Testis (tissue), 3 donors: ENCODE data around the gene NDUFV3. TPM values are rescaled to one million over a fixed set of nuclear protein-coding genes. Genes with fewer than 3 reads are reported as not detected.
"Not testable (repeated sequence)": the region's sequence is repeated elsewhere in the genome, so short reads cannot be mapped to it uniquely, and the experiment has no call there.

Source experiments
- DNase-seq: peaks from one replicate; pipeline ENCODE4 v3.0.0-alpha.2; 2019
- H3K27ac ChIP-seq, 2 donors: fragments of 200-600 bp; sonication (generic); one replicate each; pipeline ENCODE4 v1.5.1; 2019
- H3K27me3 ChIP-seq: fragments of 200-600 bp; sonication (generic); one replicate; pipeline ENCODE4 v1.5.1; 2019
- H3K36me3 ChIP-seq: fragments of 200-600 bp; sonication (generic); one replicate; pipeline ENCODE4 v1.5.1; 2017; ENCODE audit warnings: low read depth; ENCODE audit errors: missing control alignments
- H3K4me1 ChIP-seq: fragments of 200-600 bp; sonication (generic); one replicate; pipeline ENCODE4 v1.5.1; 2019
- H3K4me3 ChIP-seq, 2 donors: fragments of 200-600 bp; sonication (generic); one replicate each; pipeline ENCODE4 v1.5.1; 2017 to 2019
- H3K9me3 ChIP-seq: fragments of 200-600 bp; sonication (generic); one replicate; pipeline ENCODE4 v1.5.1; 2017
- CTCF ChIP-seq, 3 experiments: fragments of 450-650 bp in 2 of 3; fragments of 200-600 bp in 1 of 3; sonication (generic) in 1 of 3; IDR thresholded peaks; one replicate each; pipeline ENCODE4 v1.5.1; 2016 to 2019; ENCODE audit warnings: antibody characterized with exemption in 3 of 3, mild to moderate bottlenecking in 2 of 3, moderate library complexity in 1 of 3
- POLR2A ChIP-seq: fragments of 450-650 bp; IDR thresholded peaks from one replicate; pipeline ENCODE4 v1.6.1; 2017; ENCODE audit warnings: antibody characterized with exemption, mild to moderate bottlenecking, moderate library complexity
- WGBS, 2 donors: methylation state at CpG; one replicate each; pipeline ENCODE4 v1.1.5; 2018; 5-methylcytosine and 5-hydroxymethylcytosine counted together
- intact Hi-C: fragments of 100-400 bp; cut with DNase I; formaldehyde crosslinking; loops from one replicate; pipeline ENCODE4 v1.15.1; 2023; ENCODE audit warnings: low total_unique reads
- polyA plus RNA-seq: library from polyadenylated mRNA; stranded (reverse); fragments of 350-450 nt; fragmentation: Illumina TruSeq; extraction: RNeasy Lipid Tissue Mini Kit (QIAGEN cat#74804); gene quantifications from one replicate; pipeline ENCODE4 v1.2.3, GENCODE V29; 2014; ENCODE audit warnings: low read depth, low replicate concordance; ENCODE audit not compliant: insufficient read depth
- total RNA-seq, 2 donors: library from RNA; depleted of rRNA; stranded (reverse); fragments of >200 nt; gene quantifications; one replicate each; pipeline ENCODE4 v1.2.3, GENCODE V29; 2016

Gene NDUFV3
- total and polyA plus RNA-seq, 3 donors from 2014 or later, result 35.2 to 53.3 (median 37.8) TPM

GRCh38 chr21:42903817-42904216 lies 10.7 kb downstream of the NDUFV3 start:
- Histone ChIP-seq H3K4me1 (no peaks in the 10 kb centered on the region), H3K4me3 (no peak overlapping the region), H3K27me3 (no peaks in the 10 kb centered on the region), H3K27ac (no peak overlapping the region), H3K9me3 (no peaks in the 10 kb centered on the region), H3K36me3 (no peaks in the 10 kb centered on the region)
- intact Hi-C loops, result no loop called here
- WGBS, 2 donors, result 85 to 94% methylated on average over 10 to 11 of the region's 11 CpGs
- TF ChIP-seq CTCF (IDR thresholded peaks at IDR 0.05) (no peak), POLR2A (no peak)
- DNase-seq, result no peak

- DNase-seq, result no peak
- TF ChIP-seq POLR2A, result no peak
- TF ChIP-seq CTCF (IDR thresholded peaks at IDR 0.05), result no peak
- H3K27me3 ChIP-seq, result no peaks in the 10 kb centered on the region
- no peak overlapping the region for H3K4me3 ChIP-seq
- 96 to 97% methylated on average over 8 of the region's 8 CpGs for WGBS, 2 donors
- intact Hi-C loops, result no loop called here
- no peak overlapping the region for H3K27ac ChIP-seq
- no peaks in the 10 kb centered on the region for H3K9me3 ChIP-seq
- no peaks in the 10 kb centered on the region for H3K36me3 ChIP-seq
- H3K4me1 ChIP-seq, result no peaks in the 10 kb centered on the region
These were observed 12.1 kb downstream of the NDUFV3 start for GRCh38 chr21:42905195-42905594.

GRCh38 chr21:42906233-42906632 lies 13.1 kb downstream of the NDUFV3 start:
- H3K27ac ChIP-seq, result no peak overlapping the region
- no peaks in the 10 kb centered on the region for H3K27me3 ChIP-seq
- DNase-seq, result no peak
- intact Hi-C loops, result no loop called here
- no peaks in the 10 kb centered on the region for H3K4me1 ChIP-seq
- TF ChIP-seq CTCF (IDR thresholded peaks at IDR 0.05) (no peak), POLR2A (no peak)
- no peaks in the 10 kb centered on the region for H3K36me3 ChIP-seq
- H3K4me3 ChIP-seq, result no peak overlapping the region
- WGBS, 2 donors, result 91 to 92% methylated on average over 16 of the region's 16 CpGs
- no peaks in the 10 kb centered on the region for H3K9me3 ChIP-seq

GRCh38 chr21:42908484-42908883 lies 15.4 kb downstream of the NDUFV3 start:
- H3K27me3 ChIP-seq, H3K9me3 ChIP-seq, intact Hi-C loops, DNase-seq, H3K27ac ChIP-seq, H3K4me1 ChIP-seq, H3K4me3 ChIP-seq, H3K36me3 ChIP-seq: not testable (repeated sequence)
- WGBS, 2 donors, result 89 to 92% methylated on average over 9 of the region's 9 CpGs

- H3K9me3 ChIP-seq, DNase-seq, H3K4me1 ChIP-seq, H3K4me3 ChIP-seq, H3K27me3 ChIP-seq, intact Hi-C loops, H3K27ac ChIP-seq, H3K36me3 ChIP-seq: not testable (repeated sequence)
- 90 to 93% methylated on average over 6 of the region's 6 CpGs for WGBS, 2 donors
These were observed 18.8 kb downstream of the NDUFV3 start for GRCh38 chr21:42911920-42912319.

- DNase-seq, result no peak
- Histone ChIP-seq H3K9me3 (no peaks in the 10 kb centered on the region), H3K27me3 (no peaks in the 10 kb centered on the region), H3K4me1 (no peaks in the 10 kb centered on the region), H3K36me3 (no peaks in the 10 kb centered on the region), H3K27ac (no peak overlapping the region), H3K4me3 (no peak overlapping the region)
- WGBS, 2 donors, result 75 to 84% methylated on average over 4 to 7 of the region's 7 CpGs
- no peak for TF ChIP-seq CTCF (IDR thresholded peaks at IDR 0.05)
- no peak for TF ChIP-seq POLR2A
- intact Hi-C loops, result no loop called here
These were observed 20.4 kb downstream of the NDUFV3 start for GRCh38 chr21:42913476-42913875.
